Esophagus squamous epithelium (tissue), 5 donors: ENCODE measurements around the gene OGFR. TPM values are rescaled to one million over a fixed set of nuclear protein-coding genes. Genes with fewer than 3 reads are reported as not detected.
A peak's percentile ranks its signal among the peaks of the same experiment; 100 is the strongest.

Experiments used
- DNase-seq: peaks from one replicate; lab custom pipeline; 2025; lab: John Stamatoyannopoulos, UW
- H3K27ac ChIP-seq, 4 donors: fragments of 200-600 bp; sonication (generic); one replicate each; pipeline ENCODE4 v1.5.1; 2016 to 2019; ENCODE audit warnings: mild to moderate bottlenecking in 1 of 4
- H3K27me3 ChIP-seq, 4 donors: fragments of 200-600 bp; sonication (generic); 1 replicate in 3 of 4; 2 replicates in 1 of 4; pipeline versions ENCODE4 v1.5.1 to v1.6.0; 2017 to 2021; ENCODE audit warnings: antibody characterized with exemption in 1 of 4
- H3K36me3 ChIP-seq, 3 donors: fragments of 200-600 bp; sonication (generic); one replicate each; pipeline ENCODE4 v1.5.1; 2016 to 2019
- H3K4me1 ChIP-seq, 3 donors: fragments of 200-600 bp; sonication (generic); one replicate each; pipeline ENCODE4 v1.5.1; 2017 to 2019
- H3K4me3 ChIP-seq, 4 donors: fragments of 200-600 bp; sonication (generic); 1 replicate in 3 of 4; 2 replicates in 1 of 4; pipeline ENCODE4 v1.5.1; 2016 to 2019; ENCODE audit warnings: mild to moderate bottlenecking in 2 of 4, moderate library complexity in 1 of 4
- H3K9me3 ChIP-seq, 3 donors: fragments of 200-600 bp; sonication (generic); one replicate each; pipeline ENCODE4 v1.5.1; 2016 to 2019
- CTCF ChIP-seq, 6 experiments: fragments of 450-650 bp in 4 of 6; fragments of 200-600 bp in 2 of 6; sonication (generic) in 2 of 6; IDR thresholded peaks; one replicate each; pipeline ENCODE4 v1.5.1; 2016 to 2019; ENCODE audit warnings: antibody characterized with exemption in 6 of 6, mild to moderate bottlenecking in 4 of 6, moderate library complexity in 4 of 6
- POLR2A ChIP-seq, 4 donors: fragments of 450-650 bp; IDR thresholded peaks; one replicate each; pipeline ENCODE4 v1.6.1; 2017; ENCODE audit warnings: antibody characterized with exemption in 4 of 4, mild to moderate bottlenecking in 4 of 4, moderate library complexity in 3 of 4
- WGBS, 2 donors: methylation state at CpG; one replicate each; pipeline ENCODE4 v1.1.5; 2018; 5-methylcytosine and 5-hydroxymethylcytosine counted together
- intact Hi-C: fragments of 100-400 bp; cut with DNase I; formaldehyde crosslinking; loops from one replicate; pipeline ENCODE4 v1.15.0; 2022
- total RNA-seq, 4 donors: library from RNA; depleted of rRNA; stranded (reverse); fragments of >200 nt; gene quantifications; one replicate each; pipeline ENCODE4 v1.1.0, GENCODE V29; 2016
- donor health status: DM: yes; HTN: yes; CAD: no.

Gene OGFR
- total RNA-seq, 4 donors from 2014 or later, result 19.1 to 41.4 (median 27.3) TPM

DNA sequence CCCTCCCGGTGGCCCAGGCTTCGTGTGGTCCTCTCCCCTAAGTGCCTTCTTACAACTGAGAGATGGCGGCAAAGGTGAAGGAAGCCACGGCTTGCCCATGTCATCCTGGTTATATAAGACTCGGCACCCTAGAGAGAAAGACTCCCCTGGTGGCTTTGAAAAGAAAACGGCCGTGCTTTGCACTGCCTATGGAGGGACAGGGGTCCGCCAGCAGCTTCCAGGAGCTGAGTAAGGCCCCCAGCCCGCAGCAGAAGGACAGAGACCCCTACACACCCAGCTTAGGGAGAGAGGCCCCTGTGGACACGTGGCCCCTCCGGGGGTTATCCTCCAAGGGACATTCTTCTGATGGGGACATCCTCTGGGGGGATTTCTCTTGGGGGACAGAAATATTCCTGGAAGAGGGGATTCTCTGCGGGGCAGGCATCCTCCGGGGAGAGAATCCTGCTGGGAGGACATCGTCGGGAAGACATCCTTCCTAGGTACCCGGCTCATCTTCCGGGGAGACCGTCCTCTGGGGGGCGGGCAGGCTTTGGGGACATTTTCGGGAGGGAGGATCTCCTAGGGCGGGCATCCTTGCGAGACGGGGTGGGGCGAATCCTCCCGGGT is 511 bp upstream of the OGFR start:
- peak overlapping the region; percentile 77 to 94 (median 90) for H3K27ac ChIP-seq
- DNase-seq, result no peak
- peaks cover 11 to 55% (median 12%) of the 10 kb centered on the region in 3 donors for H3K36me3 ChIP-seq
- no peaks in the 10 kb centered on the region for H3K9me3 ChIP-seq
- H3K4me3 ChIP-seq, result peak overlapping the region; percentile 71 to 100 (median 100)
- 10 to 43% methylated on average over 7 to 8 of the region's 25 CpGs for WGBS, 2 donors
- H3K27me3 ChIP-seq, result no peaks in the 10 kb centered on the region
- intact Hi-C loops, result no loop called here
- peaks cover 29 to 47% (median 31%) of the 10 kb centered on the region in 3 donors for H3K4me1 ChIP-seq
- no peak for TF ChIP-seq POLR2A (IDR thresholded peaks at IDR 0.05)
- peak in 1 of 6 experiments; percentile 25 for TF ChIP-seq CTCF (IDR thresholded peaks at IDR 0.05)

- Histone ChIP-seq H3K4me1 (peaks cover 29 to 47% (median 31%) of the 10 kb centered on the region in 3 donors), H3K36me3 (peaks cover 14 to 55% (median 17%) of the 10 kb centered on the region in 3 donors), H3K9me3 (no peaks in the 10 kb centered on the region), H3K27me3 (no peaks in the 10 kb centered on the region), H3K4me3 (peak overlapping the region; percentile 71 to 100 (median 100)), H3K27ac (peak overlapping the region; percentile 77 to 94 (median 90))
- no peak for DNase-seq
- intact Hi-C loops, result no loop called here
- peak in 1 of 6 experiments; percentile 9 for TF ChIP-seq CTCF (IDR thresholded peaks at IDR 0.05)
- TF ChIP-seq POLR2A (IDR thresholded peaks at IDR 0.05), result no peak
- no CpG with 5 or more reads among the region's 58 CpGs for WGBS, 2 donors
Measured at GRCh38 chr20:62805155-62805710, 598 bp downstream of the OGFR start.

GRCh38 chr20:62805711-62806382 is 1.2 kb downstream of the OGFR start:
- DNase-seq, result no peak
- intact Hi-C loops, result no loop called here
- Histone ChIP-seq H3K9me3 (no peaks in the 10 kb centered on the region), H3K36me3 (peaks cover 21 to 55% (median 23%) of the 10 kb centered on the region in 3 donors), H3K4me1 (peaks cover 29 to 47% (median 31%) of the 10 kb centered on the region in 3 donors), H3K27ac (peak overlapping the region; percentile 77 to 94 (median 90)), H3K4me3 (peak overlapping the region; percentile 71 to 100 (median 100)), H3K27me3 (no peaks in the 10 kb centered on the region)
- no peak for TF ChIP-seq CTCF (IDR thresholded peaks at IDR 0.05)
- peak in 1 of 4 donors; percentile 21 for TF ChIP-seq POLR2A (IDR thresholded peaks at IDR 0.05)
- 39 to 60% methylated on average over 5 to 12 of the region's 25 CpGs for WGBS, 2 donors

- H3K36me3 ChIP-seq, result peaks cover 27 to 55% (median 30%) of the 10 kb centered on the region in 3 donors
- peak overlapping the region in 2 of 4 donors; percentile 92 to 94 for H3K27ac ChIP-seq
- no peaks in the 10 kb centered on the region for H3K9me3 ChIP-seq
- peaks cover 29 to 47% (median 31%) of the 10 kb centered on the region in 3 donors for H3K4me1 ChIP-seq
- no peak for DNase-seq
- intact Hi-C loops, result no loop called here
- no peak for TF ChIP-seq POLR2A (IDR thresholded peaks at IDR 0.05)
- no peak for TF ChIP-seq CTCF (IDR thresholded peaks at IDR 0.05)
- H3K4me3 ChIP-seq, result peak overlapping the region in 3 of 4 donors; percentile 71 to 100 (median 100)
- no peaks in the 10 kb centered on the region for H3K27me3 ChIP-seq
- 55 to 66% methylated on average over 7 of the region's 11 CpGs for WGBS, 2 donors
Measured at GRCh38 chr20:62806383-62807050, 1.9 kb downstream of the OGFR start.
